ENCODE data around the gene MUCL3.

The MUCL3 gene

GRCh38 chr6:30917041-30917440 is 23.7 kb upstream of the MUCL3 start:
- no peak for DNase-seq (ENCODE audit: low read depth in 1 of 2, low spot score in 1 of 2)
- H3K27me3 ChIP-seq (ENCODE audit: insufficient read depth, poor library complexity, severe bottlenecking), result no peaks in the 10 kb centered on the region
- H3K27ac ChIP-seq (replicated peaks), result no peak overlapping the region
- H3K4me3 ChIP-seq (replicated peaks; ENCODE audit: insufficient read depth, low read length), result no peak overlapping the region
- TF ChIP-seq SPI1 (IDR thresholded peaks at IDR 0.05; ENCODE audit: borderline replicate concordance, low read depth), result no peak
- no peak for TF ChIP-seq CTCF (IDR thresholded peaks at IDR 0.05; ENCODE audit: insufficient read depth, low read length)
- TF ChIP-seq REST (IDR thresholded peaks at IDR 0.05; ENCODE audit: insufficient replicate concordance, low read depth), result no peak
- TF ChIP-seq POLR2AphosphoS5 (IDR thresholded peaks at IDR 0.05; ENCODE audit: low read depth), result no peak
- TF ChIP-seq GABPA (IDR thresholded peaks at IDR 0.05; ENCODE audit: low read depth), result no peak

- Histone ChIP-seq H3K27me3 (ENCODE audit: insufficient read depth, poor library complexity, severe bottlenecking) (no peaks in the 10 kb centered on the region), H3K4me3 (replicated peaks; ENCODE audit: insufficient read depth, low read length) (no peak overlapping the region), H3K27ac (replicated peaks) (no peak overlapping the region)
- DNase-seq (ENCODE audit: low read depth in 1 of 2, low spot score in 1 of 2), result no peak
- TF ChIP-seq SPI1 (IDR thresholded peaks at IDR 0.05; ENCODE audit: borderline replicate concordance, low read depth) (no peak), GABPA (IDR thresholded peaks at IDR 0.05; ENCODE audit: low read depth) (no peak), POLR2AphosphoS5 (IDR thresholded peaks at IDR 0.05; ENCODE audit: low read depth) (no peak), CTCF (IDR thresholded peaks at IDR 0.05; ENCODE audit: insufficient read depth, low read length) (no peak), REST (IDR thresholded peaks at IDR 0.05; ENCODE audit: insufficient replicate concordance, low read depth) (no peak)
These were observed 23.3 kb upstream of the MUCL3 start for GRCh38 chr6:30917487-30917886.

- Histone ChIP-seq H3K27ac (replicated peaks) (no peak overlapping the region), H3K27me3 (ENCODE audit: insufficient read depth, poor library complexity, severe bottlenecking) (no peaks in the 10 kb centered on the region), H3K4me3 (replicated peaks; ENCODE audit: insufficient read depth, low read length) (no peak overlapping the region)
- DNase-seq (ENCODE audit: low read depth in 1 of 2, low spot score in 1 of 2), result no peak
- TF ChIP-seq GABPA (IDR thresholded peaks at IDR 0.05; ENCODE audit: low read depth), result no peak
- TF ChIP-seq REST (IDR thresholded peaks at IDR 0.05; ENCODE audit: insufficient replicate concordance, low read depth), result no peak
- no peak for TF ChIP-seq CTCF (IDR thresholded peaks at IDR 0.05; ENCODE audit: insufficient read depth, low read length)
- TF ChIP-seq SPI1 (IDR thresholded peaks at IDR 0.05; ENCODE audit: borderline replicate concordance, low read depth), result no peak
- no peak for TF ChIP-seq POLR2AphosphoS5 (IDR thresholded peaks at IDR 0.05; ENCODE audit: low read depth)
These were observed 22.1 kb upstream of the MUCL3 start for GRCh38 chr6:30918670-30919069.

All from HL-60 (cell line).